GM12873 (cell line): Measurements from ENCODE around the gene SNX22.

Source experiments
- TF ChIP-seq, protein P1 (sequence below): IDR thresholded peaks from 2 replicates; pipeline ENCODE4 v1.5.1; 2012; ENCODE audit warnings: low read depth, mild to moderate bottlenecking, moderate library complexity, low read length, control low read depth; ENCODE audit not compliant: insufficient read depth; ENCODE audit errors: missing control alignments

The SNX22 gene

DNA sequence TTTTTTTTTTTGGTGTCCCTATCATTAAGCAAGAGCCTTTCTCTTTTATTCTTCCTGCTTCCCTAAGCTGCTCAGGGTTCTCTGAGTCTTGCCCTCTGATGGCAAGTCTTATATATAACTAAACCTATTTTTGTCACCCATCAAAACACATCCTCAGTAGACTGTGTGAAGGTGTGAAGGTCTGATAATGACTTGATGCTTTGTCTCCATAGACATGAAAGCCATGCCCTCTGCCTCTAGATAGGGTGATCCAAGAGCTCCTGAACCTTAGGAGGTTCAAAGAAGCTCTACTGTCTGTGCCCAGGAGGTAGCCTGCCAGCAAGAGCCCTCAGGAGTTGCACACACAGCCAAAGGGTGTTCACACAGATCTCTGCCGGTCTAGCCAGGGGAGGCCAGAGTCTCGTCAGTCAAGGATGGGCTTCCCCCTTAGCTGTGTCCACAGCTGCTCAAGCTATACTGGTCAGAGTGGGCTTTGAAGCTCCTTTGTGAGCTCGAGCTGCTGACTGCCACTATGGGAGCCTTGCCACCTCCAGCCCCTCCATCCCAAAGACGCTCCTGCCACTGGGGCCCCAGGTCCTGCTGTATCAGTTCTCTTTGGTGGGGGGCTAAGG, 13.1 kb upstream of the SNX22 start:
- TF ChIP-seq, protein P1, sequence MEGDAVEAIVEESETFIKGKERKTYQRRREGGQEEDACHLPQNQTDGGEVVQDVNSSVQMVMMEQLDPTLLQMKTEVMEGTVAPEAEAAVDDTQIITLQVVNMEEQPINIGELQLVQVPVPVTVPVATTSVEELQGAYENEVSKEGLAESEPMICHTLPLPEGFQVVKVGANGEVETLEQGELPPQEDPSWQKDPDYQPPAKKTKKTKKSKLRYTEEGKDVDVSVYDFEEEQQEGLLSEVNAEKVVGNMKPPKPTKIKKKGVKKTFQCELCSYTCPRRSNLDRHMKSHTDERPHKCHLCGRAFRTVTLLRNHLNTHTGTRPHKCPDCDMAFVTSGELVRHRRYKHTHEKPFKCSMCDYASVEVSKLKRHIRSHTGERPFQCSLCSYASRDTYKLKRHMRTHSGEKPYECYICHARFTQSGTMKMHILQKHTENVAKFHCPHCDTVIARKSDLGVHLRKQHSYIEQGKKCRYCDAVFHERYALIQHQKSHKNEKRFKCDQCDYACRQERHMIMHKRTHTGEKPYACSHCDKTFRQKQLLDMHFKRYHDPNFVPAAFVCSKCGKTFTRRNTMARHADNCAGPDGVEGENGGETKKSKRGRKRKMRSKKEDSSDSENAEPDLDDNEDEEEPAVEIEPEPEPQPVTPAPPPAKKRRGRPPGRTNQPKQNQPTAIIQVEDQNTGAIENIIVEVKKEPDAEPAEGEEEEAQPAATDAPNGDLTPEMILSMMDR: no peak

DNA sequence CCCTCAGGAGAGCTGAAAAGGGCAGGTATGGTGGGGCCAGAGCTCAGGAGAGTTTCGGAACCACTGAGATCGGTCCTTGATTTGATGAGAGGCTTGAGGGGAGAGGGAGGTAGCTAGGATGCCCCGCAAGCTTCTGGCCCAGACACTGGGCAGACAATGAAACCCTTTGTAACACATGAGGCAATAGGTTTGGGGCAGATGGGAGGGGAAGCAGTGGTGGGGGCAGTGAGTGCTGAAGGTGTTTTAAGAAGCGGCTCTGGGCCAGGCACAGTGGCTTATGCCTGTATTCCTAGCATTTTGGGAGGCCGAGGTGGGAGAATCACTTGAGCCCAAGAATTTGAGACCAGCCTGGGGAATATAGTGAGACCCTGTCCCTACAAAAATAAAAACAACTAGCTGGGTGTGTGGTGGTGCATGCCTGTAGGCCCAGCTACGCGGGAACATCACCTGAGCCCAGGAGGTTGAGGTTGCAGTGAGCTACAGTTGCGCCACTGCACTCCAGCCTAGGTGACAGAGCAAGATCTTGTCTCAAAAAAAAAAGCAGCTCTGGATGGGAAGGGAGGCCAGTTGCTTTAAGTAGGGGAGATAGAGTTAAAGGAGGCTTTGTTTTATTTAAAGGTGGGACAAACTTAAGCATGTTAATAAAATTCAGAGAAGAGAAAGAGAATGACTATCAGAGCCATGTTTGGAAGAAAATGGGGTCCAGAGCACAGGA, 9.6 kb upstream of the SNX22 start:
- TF ChIP-seq, protein P1: no peak

DNA sequence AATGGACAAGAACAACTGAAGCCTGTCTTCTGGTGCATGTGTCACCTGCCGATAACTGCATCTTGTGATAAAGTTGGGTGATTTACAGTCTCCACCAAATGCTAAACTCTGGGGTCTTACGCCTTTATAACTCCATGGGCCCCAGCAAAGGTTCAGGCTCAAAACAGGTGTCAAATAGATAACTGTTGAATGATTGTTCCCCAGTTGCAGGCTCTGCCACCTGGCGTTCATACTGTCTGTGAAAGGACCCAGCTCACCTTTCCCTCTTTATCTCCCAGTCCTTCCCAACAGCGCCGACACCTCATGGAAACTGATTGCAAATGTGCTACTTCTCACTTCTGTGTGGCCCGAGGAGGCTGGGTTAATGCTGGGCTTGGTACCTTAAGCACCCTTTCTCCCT, 8.3 kb upstream of the SNX22 start:
- TF ChIP-seq, protein P1: no peak

DNA sequence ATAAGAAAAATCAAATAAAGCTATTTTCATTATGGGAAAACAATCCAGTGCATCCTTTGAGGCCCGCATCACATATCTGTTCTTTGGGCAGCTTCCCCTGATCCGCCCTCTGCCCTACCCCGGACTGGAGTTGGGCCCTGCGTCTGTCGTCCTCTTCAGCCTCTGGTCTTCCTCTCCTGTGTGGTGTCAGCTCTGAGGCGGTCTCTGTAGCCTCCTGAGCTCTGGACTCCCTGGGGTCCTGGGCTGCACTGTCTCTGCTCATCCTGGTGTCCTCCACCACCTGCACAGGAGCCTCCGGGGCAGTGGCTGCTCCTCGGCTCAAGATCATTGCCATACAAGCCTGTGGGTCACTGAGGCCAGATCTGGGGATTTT, 7.4 kb upstream of the SNX22 start:
- TF ChIP-seq, protein P1: no peak

DNA sequence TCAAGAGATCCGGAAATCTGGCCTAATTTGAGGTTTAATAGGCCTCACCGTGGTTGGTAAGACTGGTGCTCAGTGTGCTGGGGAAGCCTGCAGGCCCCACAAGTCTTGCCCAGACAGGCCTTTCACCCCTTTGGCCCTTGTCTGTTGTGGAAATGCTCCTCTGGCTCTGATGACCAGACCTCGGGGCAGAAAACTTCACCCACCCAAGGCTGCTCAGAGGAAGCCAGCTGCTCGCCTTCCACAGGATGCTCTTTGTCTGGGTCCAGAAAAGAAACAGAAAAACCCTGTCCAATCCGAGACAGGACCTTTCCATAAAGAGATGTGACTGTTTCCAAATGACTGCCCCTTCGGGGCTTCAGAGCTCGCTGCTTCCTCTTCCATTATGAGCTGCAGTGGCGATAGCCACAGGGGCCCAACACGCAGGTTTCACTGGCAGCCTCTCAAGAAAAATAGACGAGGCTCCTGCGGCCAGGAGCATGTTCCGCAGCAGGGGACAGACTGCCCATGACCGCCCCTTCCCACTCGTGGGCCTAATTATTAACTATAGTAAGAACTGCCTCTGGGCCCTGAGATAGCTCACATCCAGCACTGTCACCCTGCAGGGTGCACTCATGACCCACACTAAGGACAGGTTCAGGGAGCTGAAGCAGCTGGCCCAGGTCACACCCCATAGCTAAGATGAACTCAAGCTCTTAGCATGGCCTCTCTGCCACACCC, 6.8 kb upstream of the SNX22 start:
- TF ChIP-seq, protein P1: no peak

DNA sequence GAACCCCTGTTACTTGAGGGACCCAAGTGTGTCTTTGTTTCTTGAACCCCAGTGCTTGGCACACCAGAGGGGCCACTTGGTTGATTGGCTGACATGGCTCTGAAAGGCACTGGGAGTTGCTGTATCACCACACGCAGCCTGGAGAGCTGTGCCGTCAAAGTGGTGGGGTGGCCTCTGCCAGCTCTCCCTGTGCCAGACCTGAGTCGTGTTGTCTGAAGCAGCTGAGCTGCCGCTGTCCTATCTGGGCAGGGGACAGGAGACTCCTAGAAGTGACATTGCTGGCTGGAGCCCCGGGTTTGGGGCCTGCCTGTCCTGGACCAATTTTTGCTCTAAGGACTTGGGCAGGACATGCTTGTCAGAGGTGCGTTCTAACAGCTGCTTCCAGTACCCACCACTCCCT, 5.5 kb upstream of the SNX22 start:
- TF ChIP-seq, protein P1: no peak

DNA sequence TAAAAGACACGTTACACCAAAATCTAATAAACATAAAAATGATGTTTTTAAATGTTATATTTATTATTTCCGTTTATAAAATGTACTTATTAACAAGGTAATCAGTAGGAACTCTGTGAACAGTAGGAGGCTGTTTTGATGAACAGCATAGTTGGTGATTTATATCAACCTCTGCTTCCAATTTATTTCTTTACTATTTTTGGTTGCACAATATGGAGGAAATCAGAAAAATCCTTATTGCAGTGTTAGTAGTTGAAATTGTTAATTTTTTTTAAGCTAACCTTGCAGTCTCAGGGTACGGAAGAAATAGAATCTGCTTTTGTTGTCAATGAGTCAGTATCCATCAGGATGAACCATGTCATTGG, 5.0 kb upstream of the SNX22 start:
- TF ChIP-seq, protein P1: no peak
